Measurements from ENCODE around the gene CHST11.

DNA sequence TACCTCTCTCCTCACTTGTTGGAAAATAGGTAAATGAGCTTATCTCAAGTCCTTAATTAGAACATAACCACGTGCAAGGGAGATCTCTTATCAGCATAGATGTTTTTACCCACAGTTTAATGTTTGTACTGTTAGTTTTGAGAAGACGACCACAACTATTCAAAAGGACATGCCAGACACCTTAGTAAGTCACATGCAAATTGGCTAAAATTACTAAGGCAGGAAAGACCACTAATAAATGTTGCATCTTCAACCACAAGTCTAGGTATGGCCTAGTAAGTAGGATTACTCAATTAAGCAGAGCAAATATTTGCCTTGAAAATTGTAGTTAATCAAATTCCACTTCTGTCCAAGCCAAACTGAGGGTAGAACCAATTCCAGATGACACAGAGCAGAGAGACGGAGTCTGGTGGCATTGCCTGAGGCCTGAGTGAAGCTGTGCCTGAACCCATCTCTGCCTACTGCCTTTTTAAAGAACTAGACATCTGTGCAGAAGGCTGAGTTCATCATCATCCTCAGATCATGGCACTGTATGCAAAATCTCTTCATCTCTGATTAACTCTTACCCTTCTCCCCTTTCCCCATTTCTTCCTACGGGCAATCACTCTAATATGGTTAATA lies 29.7 kb upstream of the CHST11 start:
- TF ChIP-seq, protein P1, sequence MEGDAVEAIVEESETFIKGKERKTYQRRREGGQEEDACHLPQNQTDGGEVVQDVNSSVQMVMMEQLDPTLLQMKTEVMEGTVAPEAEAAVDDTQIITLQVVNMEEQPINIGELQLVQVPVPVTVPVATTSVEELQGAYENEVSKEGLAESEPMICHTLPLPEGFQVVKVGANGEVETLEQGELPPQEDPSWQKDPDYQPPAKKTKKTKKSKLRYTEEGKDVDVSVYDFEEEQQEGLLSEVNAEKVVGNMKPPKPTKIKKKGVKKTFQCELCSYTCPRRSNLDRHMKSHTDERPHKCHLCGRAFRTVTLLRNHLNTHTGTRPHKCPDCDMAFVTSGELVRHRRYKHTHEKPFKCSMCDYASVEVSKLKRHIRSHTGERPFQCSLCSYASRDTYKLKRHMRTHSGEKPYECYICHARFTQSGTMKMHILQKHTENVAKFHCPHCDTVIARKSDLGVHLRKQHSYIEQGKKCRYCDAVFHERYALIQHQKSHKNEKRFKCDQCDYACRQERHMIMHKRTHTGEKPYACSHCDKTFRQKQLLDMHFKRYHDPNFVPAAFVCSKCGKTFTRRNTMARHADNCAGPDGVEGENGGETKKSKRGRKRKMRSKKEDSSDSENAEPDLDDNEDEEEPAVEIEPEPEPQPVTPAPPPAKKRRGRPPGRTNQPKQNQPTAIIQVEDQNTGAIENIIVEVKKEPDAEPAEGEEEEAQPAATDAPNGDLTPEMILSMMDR (IDR thresholded peaks at IDR 0.05 in 8 of 11, conservative IDR thresholded peaks at IDR 0.05 in 3 of 11): no peak
- no peak for TF ChIP-seq POLR2A (IDR thresholded peaks at IDR 0.05)

Data from spleen (tissue), 7 donors.